RPMI8226 (cell line): ENCODE results near the gene F8.

ENCODE experiments used
- DNase-seq: peaks from one replicate; pipeline ENCODE4 v3.0.0-alpha.2; 2015

The F8 gene

DNA sequence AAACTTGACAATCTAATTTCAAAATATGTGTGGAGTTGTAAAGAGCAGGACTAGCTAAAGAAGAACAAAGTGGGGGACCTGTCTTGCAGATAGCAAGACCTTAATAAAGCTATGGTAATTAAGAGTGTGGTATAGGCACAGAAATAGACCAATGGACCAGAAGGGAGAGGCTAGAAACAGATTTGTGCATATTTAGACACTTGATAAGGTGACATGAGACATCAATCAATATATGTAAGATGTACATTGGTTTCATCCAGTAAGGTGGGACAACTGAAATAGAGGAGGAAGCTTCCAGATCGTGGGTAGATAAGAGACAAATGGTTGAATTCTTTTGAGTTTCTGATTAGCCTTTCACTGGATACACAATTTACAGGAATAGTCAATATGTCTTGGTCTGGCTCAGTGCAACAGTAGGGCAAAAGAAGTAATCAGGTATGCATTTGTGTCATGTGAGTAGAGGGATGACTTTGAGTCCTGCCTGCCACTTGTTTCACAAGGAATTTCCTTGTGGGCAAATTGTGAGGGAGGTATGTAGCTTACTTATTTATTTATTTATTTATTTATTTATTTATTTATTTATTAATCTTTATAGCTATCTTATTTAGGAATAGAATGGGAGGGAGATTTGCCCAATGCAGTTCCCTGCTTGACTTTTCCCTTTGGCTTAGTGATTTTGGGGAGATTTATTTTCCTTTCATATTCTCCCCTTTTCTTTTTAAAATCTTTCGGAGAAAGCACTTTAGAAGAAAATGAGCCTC, 210.0 kb downstream of the F8 start:
- no peak for DNase-seq

DNA sequence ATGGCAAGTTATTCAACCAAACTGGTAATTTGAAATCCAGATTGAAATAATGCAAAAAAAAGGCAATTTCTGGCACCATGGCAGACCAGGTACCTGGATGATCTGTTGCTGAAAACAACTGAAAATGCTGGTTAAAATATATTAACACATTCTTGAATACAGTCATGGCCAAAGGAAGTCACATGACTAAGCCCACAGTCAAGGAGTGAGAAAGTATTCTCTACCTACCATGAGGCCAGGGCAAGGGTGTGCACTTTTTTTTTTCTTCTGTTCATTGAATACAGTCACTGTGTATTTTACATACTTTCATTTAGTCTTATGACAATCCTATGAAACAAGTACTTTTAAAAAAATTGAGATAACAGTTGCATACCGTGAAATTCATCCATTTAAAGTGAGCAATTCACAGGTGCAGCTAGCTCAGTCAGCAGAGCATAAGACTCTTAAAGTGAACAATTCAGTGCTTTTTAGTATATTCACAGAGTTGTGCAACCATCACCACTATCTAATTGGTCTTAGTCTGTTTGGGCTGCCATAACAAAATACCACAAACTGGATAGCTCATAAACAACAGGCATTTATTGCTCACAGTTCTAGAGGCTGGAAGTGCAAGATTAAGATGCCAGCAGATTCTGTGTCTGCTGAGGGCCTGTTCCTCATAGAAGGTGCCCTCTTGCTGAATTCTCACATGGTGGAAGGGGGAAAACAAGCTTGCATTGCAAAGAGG, 212.4 kb downstream of the F8 start:
- no peak for DNase-seq

DNA sequence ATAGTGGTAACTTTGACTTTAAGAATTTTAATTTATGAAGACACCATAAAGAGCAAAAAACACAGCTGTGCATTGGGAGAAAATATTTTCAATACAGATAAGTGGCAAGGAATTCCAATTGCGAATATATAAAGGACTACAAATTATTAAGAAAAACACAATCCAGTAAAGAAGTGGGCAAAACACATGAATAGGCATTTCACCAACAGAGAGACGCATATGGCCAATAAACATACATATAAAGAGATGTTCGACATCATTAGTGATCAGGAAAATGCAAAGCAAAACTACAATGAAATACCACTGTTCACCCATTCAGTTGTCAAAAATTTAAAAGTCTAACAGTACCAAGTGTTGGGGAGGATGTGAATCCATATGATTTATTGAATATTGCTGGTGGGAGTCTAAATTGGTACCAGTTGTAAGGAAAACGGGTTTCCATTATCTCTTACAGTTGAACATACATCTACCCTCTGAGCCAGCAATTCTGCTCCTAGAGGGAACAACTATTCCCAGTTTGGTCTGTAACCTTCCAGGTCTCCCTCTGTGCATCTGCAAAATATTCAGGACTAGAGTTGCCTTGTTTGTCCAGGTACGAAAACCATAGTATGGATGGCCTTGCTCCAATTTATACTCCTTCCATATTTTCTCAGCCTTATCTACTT, 215.6 kb downstream of the F8 start:
- no peak for DNase-seq

DNA sequence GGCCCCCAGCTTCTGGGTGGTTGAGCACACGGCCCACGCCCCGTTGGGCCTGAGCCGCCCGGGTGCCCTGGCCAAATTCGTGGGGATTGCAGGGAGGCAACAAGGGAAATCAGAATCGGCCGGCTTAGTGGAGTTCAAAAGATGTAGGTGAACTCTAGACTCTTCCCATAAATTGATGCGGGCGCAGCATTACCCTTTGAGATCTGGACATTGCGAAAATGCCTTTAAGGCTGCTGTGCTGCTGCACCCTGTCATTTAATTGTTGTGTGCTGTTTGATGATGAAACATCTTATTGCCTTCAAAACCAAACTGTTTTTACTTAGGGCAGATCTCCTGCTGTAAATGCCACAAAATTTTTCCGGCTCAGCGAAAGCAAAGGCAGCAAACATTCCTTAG, 216.8 kb downstream of the F8 start:
- DNase-seq = no peak

DNA sequence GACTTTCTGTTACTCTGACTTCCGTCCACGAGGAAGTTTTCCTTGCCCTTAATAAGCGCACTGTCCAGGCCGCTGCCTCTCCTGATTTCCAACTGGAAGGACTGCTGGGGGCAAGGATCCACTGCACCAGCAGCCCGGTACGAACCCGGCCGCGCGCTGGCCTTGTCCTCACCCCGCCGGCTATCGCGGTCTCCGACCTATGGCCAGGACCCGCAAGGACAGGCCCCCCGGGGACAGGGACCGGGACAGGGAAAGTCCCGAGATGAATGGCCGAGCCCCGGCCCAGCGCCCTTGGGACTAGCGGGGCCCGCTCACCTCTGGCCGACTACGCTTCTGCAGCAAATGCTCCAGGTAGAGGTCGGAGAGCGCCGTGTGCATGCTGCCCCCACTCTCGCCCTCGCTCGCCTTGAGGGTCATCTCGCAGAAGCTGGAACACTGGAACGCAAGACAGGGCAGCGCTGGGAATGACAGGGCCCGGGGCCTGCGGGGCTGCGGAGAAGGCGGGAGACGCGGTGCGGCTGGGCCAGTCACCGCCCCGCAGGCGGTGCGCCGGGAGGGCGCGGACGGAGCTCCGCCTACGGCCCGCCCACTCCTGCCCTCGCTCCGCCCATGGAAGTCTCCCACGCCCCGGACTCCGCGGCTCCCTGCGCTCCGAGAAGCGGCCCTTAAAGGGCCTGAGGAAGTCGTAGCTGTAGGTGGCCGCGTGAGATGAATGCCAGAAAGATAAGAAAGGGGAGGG, 217.4 kb downstream of the F8 start, which contains the start of gene MPP1:
Gene MPP1, minus strand, starts transcription at position 529 of the 739 bp plus-strand sequence. Its CDS starts 112 bp downstream, at position 417.
- peak; percentile 82 for DNase-seq

DNA sequence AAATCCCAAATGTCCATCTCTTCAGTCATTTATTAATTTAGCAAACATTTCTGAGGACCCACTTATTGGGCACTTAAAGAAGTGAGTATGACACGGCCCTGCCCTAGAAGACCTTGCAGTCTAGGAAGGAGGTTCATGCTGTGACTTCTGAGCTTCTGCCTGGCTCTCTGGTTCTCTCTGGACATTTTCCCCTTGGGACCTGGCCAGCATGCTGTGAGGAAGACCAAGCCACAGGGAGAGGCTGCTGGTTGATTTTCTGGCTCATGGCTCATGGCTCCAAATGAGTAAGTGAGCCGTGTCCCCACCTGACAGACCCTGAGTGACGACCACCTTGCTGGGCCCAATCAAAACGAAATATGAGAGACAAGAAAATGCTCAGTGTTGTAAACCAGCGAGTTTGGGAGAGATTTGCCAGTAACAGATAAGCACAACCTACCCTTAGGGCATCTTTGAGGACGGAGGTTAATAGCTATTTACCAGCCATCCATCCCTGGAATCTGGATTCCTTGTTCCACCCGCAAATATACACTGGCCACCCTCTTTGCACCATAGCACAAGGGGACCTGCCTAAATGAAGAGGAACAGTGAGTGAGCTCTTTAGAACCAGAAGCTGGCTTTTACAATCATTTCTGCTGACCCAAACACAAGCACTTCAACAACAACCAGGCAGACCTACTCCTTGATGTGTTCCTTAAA, 218.1 kb downstream of the F8 start:
- DNase-seq = no peak

DNA sequence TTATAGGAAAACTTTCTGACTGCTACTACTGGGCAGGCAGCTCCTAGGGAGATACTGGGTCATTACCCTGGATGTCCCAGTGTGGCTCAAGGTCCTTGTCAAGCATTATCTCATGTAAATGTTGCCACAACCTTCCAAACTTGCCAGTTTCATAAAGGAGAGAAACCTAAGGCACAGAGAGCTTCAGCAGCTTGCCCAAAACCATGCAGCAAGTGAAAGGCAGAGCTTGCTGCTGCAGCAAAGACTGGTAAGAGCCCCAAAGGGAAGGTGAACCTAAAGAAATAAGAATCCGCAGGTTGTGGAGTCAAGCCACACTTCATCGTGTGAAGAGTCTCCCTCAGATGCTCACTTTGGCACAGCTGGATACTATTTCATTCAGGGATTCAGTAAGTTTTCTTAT, 219.6 kb downstream of the F8 start:
- DNase-seq = no peak

DNA sequence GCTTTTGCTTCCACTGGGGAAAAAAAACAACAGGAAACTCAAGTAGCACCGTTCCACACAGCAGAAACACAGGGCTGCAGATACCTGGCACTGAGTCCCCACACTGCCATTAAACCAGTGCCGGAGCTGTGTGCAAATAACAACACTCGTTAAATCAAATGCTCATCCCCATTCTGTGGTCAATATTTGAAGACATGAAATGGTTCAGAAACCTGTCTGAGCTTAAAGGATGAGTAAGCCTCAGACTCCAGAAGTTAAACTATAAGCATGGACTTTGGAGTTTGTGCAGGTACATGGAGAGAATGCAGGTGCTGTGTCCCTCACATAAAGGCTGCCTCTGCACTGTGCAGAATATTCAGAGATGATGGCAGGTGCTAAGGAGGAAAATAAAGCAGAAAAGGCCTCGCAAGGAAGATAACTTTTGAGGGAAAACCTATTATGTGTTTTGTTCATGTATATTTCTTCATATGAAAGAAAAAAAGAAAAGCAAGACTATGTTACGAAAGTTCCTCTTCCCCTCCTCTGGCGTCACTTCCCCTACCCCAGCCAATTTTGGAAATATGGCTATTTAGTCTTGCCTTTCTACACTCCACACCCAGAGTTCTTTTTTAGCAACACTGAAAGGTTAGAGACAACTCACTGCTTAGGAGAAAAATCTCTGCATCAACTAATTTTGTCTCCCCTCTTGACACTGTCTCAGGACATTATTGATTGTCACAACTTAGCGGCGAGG, 221.9 kb downstream of the F8 start:
- no peak for DNase-seq

DNA sequence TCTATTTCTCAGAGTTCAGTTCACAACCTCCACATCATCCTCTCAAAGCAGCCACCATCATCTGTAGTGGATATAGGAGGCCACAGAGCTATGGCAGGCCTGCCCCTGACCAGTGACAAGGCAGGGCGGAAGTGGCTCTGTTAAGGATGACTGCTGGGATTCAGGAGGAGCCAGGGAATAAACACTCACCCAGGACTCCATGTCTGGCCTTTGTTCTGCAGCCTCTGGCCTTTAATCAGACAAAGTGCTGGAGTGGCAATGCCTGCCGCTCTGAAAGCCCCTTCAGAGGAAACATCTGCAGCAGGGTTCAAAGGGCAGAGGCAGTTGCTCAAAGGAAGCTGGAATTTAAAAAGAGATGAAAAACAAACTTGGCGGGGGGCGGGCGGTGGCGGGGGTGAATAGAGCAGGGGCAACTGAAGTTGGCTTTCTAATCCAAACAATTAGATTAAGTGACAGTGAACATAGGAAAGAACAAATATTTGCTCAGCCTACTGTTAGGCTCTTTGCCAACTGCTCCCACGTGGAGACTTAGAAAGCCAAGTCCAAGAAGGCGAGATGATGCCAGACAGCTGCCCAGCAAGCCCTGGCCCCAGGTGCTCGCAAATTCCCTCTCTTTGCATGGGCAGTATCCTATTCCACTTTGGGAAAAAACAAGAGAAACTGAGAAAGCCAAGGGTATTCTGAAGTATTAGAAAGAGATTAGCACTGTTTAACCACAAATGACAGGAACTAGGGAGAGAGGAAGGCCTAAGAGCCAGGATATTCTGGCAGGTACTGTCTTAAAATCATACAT, 222.8 kb downstream of the F8 start:
- no peak for DNase-seq

DNA sequence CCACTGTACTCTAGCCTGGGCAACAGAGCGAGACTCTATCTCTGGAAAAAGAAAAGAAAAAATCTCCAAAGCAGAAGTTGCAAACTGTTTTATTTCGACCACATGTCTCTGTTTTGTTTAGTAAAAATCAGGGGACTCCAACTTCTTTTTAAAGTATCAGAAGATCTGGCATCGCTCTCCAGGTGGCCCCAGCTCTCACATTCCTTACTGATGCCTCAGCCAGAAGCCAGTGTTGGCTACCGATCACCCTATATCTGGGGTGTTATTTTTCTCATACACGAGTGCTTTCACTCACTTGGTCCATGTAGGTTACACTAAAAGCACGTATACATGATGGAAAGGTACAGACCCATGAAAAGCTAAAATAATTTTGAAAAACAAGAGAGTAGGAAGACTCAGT, 225.5 kb downstream of the F8 start:
- DNase-seq = no peak

DNA sequence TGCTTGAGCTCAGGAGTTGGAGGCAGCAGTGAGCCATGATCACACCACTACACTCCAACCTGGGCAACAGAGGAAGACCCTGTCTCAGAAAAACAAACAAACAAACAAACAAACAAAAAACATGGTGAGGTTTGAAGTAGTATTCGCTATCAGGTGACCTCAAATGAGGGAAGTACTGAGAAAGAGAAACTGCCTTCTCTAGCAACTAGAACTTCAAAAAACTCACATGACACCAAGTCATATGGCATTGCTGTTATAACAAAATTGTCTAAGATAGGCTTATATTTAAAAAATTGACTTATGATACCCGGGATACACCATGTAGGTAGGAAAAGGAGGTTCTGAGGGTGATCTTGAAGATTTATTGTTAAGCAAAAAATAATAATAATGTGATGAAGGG, 227.5 kb downstream of the F8 start:
- no peak for DNase-seq

DNA sequence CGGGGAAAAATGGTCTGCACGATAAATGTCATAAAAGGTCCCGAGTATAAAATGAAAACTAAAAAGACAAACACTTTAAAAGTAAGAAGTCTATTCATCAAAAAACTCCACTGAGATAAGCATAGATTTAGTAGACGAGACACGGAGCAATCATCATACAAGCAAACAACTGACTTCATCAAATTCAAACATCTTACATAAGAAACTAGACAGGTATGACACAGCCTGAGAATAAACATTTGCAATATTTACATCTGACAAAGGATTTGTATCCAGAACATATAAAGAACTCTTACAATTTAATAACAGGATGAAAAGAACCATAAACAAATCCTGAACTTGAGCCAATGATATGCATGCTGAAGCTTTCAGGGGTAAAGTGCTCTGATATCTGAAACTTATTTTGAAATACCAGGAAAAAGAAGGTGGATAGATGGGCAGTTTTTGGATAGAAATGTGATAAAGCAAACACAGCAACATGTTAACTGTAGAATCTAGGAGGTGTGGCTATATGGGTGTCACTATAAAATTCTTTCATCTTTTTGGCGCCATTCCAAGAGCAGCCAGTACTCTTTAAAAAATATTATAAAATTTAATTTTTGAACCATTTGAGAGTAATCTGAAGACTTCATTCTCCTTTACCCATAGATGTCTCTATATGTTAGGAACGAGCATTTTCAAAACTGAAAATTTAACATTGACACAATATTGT, 229.3 kb downstream of the F8 start:
- DNase-seq = no peak

DNA sequence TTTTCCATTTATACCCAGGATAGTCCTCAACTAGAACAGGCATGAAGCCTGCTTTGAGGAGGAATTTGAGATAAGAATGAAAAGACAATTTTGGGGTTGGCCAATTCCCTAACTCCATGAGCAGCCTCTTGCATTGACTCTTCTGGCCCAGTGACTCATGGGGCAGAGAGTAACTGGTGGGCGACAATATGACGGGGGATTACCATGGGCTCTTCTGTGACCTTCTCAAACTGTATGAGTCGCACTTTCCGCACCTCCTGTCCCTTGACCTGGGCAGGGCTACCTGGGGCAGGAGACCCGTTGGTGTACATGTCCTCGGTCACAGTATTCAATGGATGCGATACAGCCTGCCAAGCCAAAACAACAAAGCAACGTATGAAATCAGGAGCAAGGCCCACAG, 230.6 kb downstream of the F8 start:
- no peak for DNase-seq

DNA sequence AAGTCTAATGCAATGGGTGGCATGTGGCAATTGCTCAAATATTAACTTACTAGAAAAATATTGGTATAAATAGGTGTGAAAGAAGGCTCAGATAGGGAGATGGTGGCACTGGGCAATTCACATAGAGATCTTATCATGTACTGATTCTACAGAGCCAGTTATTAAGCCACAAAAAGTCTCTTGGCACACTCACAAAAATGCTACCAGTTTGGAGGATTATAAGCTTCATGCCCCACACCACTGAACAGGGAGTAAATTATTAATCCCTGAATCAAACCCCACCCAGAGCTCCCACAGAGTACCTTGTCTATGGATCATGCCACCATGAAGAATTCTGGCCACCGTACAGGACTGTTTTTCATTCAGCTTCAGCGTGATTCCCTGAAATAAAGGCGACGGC, 231.1 kb downstream of the F8 start:
- no peak for DNase-seq
